HG03097 (cell line): ENCODE data around the gene PCBP3.

Source experiments
- ATAC-seq: cut with Tn5 transposase; IDR thresholded peaks from one replicate; pipeline ENCODE4 v1.9.1; 2021; ENCODE audit not compliant: unreplicated experiment, low FRiP score

PCBP3 gene

DNA sequence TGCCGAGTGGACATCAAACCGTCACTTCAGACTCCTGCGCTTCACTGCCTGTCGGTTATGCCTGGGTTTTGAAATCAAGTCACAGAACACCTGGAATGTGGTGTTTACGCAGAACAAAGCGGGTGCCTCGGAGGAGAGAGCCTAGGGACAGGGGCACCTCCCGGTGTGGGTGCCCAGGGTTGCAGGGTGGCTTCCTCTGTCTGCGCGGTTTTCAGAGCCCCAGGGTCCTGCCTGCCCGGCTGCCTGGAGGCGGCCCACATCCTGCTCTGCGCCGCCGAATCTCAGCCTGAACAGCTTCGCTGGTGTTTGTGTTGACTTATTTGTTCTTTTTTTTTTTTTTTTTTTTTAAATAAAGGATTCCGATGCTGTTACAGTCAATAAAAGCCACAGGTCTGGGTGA lies 224.6 kb downstream of the PCBP3 start:
- no peak for ATAC-seq

DNA sequence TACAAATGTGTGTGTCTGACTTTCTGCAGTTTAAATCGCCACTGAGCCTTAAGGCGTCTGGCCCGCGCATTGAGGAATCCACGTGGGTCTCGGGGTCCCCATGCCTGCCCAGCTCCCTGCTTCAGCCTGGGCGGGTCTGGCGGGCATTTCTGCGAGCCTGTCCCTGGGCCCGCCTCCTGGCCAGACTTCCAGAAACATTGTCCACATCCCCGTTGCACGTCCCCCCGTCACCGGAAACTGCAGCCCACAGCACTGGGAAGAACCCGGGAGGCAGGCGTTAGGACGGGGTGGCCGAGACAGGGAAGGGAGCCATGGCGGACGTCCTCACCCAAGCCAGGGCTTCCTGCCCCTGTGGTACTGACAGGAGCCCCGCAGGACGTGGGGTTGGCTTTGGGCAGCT lies 225.0 kb downstream of the PCBP3 start:
- ATAC-seq = no peak

- ATAC-seq = no peak
These were observed 225.8 kb downstream of the PCBP3 start for GRCh38 chr21:45869121-45870007.

- no peak for ATAC-seq
These were observed 226.9 kb downstream of the PCBP3 start for GRCh38 chr21:45870421-45870820.

DNA sequence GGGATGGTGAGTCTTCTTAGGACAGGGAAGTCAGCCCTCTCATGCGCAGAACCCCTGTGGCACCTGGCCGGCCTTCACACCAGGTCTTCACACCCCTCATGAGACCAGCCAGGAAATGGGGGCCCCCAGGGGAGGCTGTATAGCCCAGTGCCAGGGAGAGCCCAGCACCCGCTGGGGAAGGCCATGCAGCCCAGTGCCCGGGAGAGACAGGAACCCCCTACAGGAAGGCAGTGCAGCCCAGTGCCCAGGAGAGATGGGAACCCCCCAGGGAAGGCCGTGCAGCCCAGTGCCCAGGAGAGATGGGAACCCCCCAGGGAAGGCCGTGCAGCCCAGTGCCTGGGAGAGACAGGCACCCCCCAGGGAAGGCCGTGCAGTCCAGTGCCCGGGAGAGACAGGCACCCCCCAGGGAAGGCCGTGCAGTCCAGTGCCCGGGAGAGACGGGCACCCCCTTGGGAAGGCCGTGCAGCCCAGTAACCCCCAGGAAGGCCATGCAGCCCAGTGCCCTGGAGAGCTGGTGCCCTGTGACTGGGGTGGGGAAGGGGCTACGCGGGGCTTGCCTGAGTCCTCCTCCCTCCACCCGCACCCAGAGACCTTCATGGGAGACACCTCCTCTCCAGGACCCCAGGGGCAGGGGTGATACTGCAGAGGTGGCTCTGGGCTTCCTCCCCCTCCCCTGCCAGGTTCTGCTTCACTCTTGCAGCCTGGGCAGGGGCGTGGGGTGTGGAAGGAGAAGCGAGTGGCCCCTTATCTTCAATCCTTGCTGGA lies 227.5 kb downstream of the PCBP3 start:
- ATAC-seq = no peak

GRCh38 chr21:45871616-45872236 lies 228.2 kb downstream of the PCBP3 start:
- ATAC-seq = no peak

DNA sequence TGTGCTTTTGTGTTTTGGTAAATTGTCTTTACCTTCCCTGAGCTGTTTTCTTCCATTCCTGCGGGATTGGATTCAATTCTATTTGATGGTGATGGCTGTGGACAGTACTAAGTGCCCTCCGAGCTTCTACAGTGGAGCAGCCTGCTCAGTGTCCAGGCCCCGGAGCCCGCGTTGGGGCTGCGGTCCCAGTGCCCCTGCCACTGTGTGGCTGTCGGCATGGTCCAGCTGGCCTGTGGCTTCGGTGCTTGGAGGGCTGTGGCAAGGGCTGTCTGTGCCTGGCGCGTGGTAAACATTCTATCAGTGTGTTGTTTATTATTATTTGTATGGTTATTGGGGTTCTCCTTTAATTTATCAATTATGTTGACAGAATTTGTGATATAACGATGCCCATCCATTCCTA lies 228.9 kb downstream of the PCBP3 start:
- ATAC-seq = no peak

DNA sequence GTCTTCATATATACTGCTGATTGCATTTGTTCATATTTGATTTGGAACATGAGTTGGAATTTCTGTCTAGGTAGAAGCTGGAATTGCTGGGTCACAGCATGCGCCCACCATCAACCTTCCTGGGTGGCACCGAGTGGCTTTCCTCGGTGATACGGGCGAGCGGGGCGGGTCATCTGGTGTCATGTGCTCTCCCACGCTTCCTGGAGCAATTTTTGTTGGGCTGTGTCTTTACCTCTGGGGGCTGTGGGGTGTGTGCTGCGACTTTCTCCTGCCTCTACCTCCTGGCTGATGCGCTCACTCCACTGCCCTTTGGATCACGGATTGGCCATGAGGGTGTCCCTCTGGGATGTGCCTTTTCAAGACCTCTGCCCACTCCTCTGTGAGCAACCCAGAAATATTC lies 229.4 kb downstream of the PCBP3 start:
- ATAC-seq = no peak

GRCh38 chr21:45873418-45873817 lies 229.9 kb downstream of the PCBP3 start:
- ATAC-seq = no peak

DNA sequence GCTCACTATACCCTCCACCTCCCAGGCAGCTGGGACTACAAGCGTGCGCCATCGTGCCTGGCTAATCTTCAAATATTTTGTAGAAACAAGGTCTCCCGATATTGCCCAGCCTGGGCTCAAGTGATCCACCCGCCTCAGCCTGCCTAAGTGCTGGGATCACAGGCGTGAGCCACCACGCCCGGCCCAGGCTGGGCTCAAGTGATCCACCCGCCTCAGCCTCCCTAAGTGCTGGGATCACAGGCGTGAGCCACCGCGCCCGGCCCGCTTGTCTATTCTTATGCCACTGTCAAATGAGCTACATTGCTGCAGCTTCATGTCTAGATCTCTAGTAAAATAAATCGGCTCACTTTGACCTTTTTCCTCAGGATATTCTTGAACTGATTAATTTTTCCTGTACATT lies 230.3 kb downstream of the PCBP3 start:
- no peak for ATAC-seq

DNA sequence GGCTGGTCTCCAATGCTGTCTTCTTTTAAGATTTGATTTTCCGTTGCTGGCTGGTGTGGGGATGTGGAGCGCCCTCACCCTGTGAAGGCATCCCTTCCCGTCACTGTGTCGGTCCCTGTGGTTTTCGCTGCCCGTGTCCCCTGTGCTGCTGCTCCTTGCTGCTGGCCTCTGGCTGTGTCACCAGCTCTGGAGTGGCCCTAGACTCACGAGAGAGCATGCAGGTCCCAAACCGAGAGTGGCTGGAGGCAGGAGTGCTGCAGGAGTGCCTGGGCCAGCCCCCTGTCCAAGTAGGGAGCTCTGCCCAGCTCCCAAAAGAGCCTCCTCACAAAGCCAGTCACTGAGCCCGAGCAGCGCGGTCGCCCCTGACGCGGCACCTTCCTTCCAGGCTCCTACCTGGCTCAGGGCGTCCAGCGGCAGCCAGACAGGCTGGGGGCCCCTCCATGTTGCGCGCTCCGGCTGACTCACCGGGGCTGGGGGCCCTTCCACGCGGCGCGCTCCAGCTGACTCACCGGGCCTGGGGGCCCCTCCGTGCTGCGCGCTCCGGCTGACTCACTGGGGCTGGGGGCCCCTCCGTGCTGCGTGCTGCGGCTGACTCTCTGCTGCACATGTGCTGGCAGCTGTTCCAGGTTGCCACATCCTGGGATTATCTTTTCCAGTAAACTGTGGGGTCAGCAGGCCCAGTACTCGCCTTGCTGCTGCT lies 231.3 kb downstream of the PCBP3 start:
- ATAC-seq = no peak

- no peak for ATAC-seq
These were observed 231.9 kb downstream of the PCBP3 start for GRCh38 chr21:45875416-45875760.

GRCh38 chr21:45875881-45876280 lies 232.4 kb downstream of the PCBP3 start:
- ATAC-seq = no peak

- ATAC-seq = no peak
These were observed 233.1 kb downstream of the PCBP3 start for GRCh38 chr21:45876381-45877170.

DNA sequence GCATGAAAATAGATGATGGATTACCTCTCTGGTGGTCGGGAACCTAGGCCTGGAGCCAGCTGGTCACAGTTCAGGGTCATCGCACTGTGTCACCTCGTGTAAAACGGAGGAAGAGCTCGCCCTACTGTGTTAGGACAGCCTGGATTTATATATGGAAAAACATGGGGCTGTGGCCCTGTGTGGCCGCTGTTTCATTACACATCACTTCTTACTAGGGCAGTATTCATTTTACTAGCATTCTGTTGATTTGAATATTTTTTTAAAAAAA lies 233.6 kb downstream of the PCBP3 start:
- ATAC-seq = no peak

DNA sequence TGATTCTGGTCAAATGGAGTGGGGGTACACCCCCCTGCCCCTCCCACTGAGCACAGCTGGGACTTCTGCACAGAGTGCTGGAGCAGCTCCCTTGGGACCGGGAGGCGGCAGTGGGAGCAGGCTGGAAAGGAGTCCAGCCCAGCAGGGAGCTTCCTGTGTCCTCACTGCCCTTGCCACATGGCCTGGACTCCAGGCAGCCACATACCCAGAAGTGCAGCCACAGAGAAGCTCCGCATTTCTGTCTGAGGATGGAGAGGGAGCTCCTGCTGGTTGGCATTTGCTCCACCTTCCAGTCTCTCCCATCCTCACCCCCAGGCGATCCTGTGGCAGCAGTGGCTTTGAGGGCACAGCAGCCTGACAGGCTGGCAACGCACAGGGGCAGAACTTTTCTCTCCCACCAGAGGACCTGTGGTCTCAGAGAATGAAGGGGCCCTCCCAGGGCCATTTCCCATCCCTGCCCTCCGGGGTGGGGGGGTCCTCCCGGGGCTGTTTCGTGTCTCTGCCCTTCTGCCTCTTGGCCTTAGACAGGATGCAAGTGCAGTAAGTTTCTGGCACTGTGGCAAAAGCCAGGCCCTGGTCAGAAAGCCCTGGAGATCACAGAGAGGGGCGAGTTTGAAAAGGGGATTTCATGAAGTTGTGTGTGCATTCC lies 234.4 kb downstream of the PCBP3 start:
- no peak for ATAC-seq

DNA sequence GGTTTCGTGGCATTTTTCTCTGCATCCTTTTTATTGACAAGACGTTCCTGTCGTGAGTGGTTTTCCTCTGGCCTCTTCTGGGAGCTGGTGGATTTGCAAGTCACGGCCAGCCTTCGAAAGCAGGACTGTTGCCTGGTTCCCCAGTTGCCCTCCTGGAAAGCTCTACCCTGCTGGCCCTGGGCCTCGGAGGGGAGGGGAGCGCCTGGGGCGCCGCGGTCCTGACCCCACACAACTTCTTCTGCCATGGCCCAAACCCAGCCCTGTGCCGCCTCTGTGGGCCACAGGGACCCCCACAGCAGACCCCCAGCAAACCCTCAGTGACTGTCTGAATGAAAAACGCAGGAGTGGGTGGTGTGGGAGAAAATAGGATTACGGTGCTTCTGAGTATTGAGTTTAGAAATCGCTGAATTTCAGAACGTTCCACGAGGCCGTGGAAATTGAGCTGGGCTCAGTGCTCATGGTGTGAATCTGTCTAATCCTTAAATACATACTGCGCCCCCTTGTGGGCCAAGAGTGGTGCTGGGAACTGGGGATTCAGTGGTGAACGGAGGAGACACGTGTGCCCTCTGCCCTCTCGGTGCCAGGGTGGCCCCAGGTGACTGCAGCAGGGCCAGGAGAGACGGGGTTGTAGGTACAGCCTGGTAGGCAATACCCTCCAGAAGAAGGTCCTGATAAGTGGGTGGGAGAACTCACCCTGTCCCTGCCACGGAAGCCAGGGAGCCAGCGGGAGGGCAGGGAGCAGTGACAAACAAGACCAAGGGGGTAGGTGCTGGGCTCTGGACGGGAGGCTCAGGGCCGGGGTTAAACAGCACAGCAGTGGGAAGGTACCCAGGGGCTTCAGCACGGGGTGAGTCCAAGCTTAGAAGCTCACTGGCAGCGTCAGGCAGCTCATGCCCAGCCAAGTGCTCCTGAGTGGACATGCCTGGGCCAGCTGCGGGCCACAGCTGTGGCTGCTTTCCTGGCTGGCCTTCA lies 236.9 kb downstream of the PCBP3 start:
- no peak for ATAC-seq

DNA sequence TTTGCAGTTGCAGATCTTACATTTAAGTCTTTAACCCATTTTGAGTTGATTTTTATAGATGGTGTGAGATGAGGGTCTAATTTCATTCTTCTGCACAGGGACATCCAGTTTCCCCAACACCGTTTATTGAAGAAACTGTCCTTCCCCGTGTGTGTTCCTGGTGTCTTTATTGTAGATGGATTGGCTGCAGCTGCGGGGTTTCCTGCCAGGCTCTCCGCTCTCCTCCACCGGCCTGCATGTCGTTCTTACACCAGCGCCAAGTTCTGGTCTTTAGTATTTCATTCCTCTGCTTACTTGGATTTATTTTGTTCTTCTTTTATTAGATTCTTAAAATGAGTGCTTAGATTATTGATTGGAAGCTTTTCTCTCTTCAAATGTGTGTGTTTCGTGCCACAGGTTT lies 239.1 kb downstream of the PCBP3 start:
- no peak for ATAC-seq

DNA sequence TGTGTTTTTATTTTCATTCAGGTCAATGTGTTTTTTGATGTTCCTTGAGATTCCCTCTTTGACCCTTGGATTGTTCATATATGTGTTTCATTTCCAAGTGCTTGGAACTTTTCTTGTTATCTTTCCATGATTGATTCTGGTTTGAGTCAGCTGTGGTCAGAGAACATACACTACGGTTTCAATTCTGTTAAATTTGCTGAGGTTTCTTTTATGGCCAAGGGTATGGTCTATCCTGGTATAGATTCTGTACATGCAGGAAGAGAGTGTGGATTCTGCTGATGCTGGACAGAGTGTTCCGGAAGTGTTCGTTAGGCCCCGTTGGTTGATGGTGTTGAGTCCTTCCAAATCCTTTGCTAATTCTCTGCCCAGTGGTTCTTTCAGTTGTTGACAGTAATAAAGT lies 239.6 kb downstream of the PCBP3 start:
- ATAC-seq = no peak
